Activated CD4-positive, CD25-positive, alpha-beta regulatory T cell treated with anti-CD3 and anti-CD28 coated beads, Interleukin-2, amount 50 U/mL, for 72 hours (primary cell): Measurements from ENCODE around the gene ACSM6.
"Not testable (repeated sequence)": the region's sequence is repeated elsewhere in the genome, so short reads cannot be mapped to it uniquely, and the experiment has no call there.

Source experiments
- DNase-seq: peaks from one replicate; pipeline ENCODE4 v3.0.0; 2021

ACSM6 gene

GRCh38 chr10:95220539-95220938 is 26.5 kb downstream of the ACSM6 start:
- DNase-seq, result no peak

DNA sequence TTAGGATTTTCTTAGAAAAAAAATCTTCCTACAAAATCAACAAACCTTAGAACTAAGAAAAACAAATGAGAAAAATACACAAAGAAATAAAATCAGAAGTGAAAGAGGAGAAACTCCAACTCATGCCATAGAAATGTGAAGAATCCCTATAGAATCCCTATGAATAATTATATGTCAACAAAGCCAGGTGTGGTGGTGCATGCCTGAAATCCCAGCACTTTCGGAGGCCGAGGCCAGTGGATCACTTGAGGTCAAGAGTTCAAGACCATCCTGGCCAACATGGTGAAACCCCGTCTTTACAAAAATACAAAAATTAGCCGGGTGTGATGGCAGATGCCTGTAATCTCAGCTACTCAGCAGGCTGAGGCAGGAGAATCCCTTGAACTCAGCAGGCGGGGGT is 27.1 kb downstream of the ACSM6 start:
- no peak for DNase-seq

GRCh38 chr10:95225136-95225535 is 31.1 kb downstream of the ACSM6 start:
- no peak for DNase-seq

DNA sequence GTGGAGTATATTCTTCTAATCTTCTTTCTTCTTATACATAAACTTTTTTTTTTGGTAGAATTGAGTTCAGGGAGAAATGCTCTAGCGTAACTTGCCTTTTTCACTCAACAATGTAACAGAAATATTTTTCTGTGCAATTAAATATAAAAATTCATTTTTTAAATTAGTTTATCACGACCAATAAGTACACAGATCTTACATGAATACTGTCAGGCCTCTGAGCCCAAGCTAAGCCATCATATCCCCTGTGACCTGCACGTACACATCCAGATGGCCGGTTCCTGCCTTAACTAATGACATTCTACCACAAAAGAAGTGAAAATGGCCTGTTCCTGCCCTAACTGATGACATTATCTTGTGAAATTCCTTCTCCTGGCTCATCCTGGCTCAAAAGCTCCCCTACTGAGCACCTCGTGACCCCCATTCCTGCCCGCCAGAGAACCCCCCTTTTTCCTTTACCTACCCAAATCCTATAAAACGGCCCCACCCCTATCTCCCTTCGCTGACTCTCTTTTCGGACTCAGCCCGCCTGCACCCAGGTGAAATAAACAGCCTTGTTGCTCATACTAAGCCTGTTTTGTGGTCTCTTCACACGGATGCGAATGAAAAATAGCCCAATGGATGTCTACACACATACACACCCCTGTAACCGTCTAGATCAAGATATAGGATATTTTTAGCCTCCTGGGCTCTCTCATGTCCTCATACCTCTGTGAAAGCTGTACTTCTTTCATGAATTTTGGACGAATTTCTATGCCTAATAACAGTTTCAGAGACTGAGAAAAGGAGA is 35.1 kb downstream of the ACSM6 start:
- DNase-seq, result not testable (repeated sequence)

DNA sequence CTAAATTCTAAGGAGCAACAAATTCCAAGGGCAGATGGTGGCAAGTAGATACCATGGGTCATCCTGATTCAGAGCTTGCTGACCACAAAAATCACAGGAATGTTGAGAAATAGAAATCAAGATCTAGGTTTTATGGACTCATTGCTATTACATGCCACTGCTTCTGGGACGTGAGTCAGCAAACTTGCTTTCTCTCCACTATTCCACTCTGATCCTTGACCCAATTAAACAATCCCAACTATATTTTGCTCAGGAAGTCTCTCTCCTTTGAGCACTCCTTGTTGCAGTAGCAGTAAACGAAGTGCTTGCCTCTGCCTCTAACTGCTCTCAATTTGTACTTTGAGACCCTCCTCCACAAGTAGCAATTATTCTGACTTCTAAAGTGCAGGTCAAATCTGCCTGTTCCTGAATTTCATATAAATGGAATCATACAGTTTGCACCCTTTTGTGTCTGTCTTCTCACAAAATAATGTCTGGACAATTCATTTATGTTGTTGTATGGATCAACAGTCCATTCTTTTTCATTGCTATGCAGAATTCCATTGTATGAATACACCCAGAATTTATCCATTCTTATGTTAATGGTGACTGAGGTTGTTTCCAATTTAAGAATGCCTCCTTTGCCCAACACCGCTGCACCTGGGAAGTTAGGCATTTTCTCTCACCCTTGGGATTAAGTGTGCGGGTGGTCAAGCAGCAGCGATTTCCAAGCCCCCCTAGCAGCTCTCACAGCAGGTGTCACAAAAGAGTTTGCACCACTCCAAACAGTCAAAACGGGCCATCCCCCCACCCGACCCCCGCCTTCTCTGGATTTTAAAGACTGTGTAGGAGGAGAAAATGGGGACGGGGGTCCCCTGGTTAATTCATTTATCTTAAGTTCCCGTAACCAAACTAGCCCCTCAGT is 35.9 kb downstream of the ACSM6 start:
- no peak for DNase-seq

DNA sequence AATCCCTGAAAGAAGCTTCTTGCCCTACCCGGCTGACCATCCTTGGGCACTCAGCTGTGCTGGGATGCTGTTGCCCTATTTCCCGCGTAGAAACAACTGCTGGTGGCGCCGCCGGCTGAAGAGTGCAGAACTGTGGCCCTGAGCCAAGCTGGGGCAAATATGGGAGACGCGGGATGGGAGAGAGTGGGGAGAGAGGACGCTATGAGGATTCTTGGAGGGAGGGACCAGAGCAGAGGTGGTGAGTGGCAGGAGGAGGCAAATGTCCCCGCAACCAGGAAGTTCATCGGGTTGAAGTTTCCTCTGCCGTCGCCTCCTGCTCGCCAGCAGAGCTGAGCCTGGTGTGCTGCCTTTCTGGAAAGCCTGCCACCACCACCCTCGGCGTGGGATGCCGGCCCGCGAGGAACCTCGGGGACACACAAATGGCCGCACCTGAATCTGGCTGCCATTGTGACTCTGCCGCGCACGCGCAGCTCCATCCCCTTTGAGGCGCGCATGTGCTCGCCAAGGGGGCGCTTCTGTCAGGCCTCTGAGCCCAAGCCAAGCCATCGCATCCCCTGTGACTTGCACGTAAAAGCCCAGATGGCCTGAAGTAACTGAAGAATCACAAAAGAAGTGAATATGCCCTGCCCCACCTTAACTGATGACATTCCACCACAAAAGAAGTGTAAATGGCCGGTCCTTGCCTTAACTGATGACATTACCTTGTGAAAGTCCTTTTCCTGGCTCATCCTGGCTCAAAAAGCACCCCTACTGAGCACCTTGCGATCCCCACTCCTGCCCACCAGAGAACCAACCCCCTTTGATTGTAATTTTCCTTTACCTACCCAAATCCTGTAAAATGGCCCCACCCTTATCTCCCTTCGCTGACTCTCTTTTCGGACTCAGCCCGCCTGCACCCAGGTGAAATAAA is 36.9 kb downstream of the ACSM6 start:
- DNase-seq, result peak; percentile 54

- DNase-seq, result no peak
Observed at GRCh38 chr10:95233377-95234034, 39.5 kb downstream of the ACSM6 start.

DNA sequence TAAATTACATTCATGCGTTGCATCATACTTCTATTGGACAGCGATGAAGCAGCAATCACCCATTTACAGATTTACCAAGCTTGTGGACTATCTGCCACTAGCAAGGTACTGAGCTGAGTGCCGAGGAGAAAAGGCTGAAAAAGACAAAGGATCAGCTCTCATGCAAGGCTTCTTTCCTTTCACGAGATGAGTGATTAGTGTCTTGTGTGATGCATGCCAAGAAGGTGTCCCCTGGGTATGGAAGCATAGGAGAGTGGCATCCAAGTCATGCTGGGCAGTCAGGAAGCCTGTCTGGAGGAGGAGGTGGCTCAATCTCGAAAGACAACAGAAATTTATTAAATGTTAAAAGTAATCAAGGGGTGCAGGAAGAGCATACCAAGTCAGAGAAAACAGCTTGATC is 40.9 kb downstream of the ACSM6 start:
- no peak for DNase-seq

- DNase-seq, result no peak
Observed at GRCh38 chr10:95235676-95236067, 41.6 kb downstream of the ACSM6 start.

- no peak for DNase-seq
Observed at GRCh38 chr10:95236068-95236903, 42.2 kb downstream of the ACSM6 start.

GRCh38 chr10:95237376-95238170 is 43.5 kb downstream of the ACSM6 start:
- DNase-seq, result no peak

- DNase-seq, result not testable (repeated sequence)
Observed at GRCh38 chr10:95240096-95240495, 46.1 kb downstream of the ACSM6 start.

GRCh38 chr10:95240811-95241210 is 46.8 kb downstream of the ACSM6 start:
- no peak for DNase-seq

DNA sequence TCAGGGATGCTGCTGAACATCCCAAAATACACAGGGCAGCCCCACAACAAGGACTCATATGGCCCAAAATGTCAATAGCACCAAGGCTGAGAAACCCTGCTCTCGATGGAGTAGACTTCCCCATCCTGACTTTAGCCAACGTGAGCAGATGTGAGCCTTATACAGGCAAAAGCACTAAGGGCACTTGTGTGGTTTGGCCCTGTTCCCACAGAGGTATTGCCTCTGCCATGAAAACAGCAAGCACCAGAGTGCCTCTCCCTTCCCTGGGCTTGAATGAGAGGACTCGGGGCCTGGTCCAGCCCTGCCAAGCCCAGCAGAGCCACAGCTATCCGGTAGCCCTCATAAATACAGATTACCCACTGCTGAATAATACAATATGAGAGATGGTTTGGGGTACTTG is 47.5 kb downstream of the ACSM6 start:
- no peak for DNase-seq

GRCh38 chr10:95242581-95243317 is 48.7 kb downstream of the ACSM6 start:
- DNase-seq, result no peak

GRCh38 chr10:95243318-95243617 is 49.2 kb downstream of the ACSM6 start:
- DNase-seq, result no peak

- no peak for DNase-seq
Observed at GRCh38 chr10:95244152-95244551, 50.1 kb downstream of the ACSM6 start.

DNA sequence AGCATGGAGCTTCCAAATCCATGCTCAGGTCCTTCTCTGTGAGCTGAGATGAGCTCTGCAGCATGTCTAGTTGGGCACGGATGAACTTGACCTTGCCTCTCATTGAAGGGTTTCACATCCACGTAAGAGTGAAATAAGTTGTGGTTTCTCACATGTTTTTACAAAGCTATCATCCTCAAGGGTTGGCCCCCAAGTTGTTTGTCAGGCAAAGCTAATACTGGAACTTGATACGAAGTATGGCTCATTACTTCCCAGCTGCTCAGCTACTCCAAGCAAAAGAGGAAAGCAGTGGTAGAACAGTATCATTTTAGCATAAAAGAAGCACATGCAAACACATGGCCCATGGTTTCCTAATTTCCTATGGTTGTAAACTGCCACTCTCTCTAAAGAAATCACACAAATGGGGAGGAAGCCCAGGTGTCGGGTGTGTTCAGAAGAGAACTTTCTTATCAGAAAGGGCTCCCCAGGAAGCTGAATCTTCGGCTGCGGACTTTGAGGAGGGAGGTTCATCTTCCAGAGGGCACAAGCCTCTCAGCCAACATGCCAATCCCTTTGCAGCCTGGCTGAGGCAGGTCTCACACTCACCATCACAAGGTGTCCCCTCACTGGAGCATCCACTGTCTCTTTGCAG is 51.5 kb downstream of the ACSM6 start:
- DNase-seq, result no peak

DNA sequence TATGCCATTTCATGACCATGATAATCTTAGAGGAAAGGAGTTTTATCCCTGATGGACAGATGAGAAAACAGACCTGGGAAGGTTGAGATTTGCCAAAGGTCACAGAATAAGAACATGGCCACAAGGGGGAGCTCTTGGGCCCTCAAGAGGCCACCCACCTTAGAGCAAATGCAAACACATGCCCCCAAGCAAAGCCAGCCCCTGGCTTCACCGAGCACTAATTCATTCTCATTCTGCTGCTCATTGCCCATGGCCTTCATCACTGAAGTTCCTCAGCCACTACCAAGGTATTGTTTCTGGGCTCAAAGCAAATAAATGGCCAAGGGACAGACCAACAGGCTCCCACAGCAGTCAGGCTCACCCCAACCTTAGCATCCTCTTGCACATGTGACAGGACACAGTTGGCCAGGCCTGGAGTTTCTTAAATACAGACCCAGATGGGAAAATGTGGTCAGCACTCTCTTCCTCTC is 52.6 kb downstream of the ACSM6 start:
- DNase-seq, result peak; percentile 60
